OCI-LY1 (cell line): ENCODE results near the gene SLC11A1.

Source experiments
- H2AFZ ChIP-seq: fragments of 200-600 bp; sonication (generic), shearing (Covaris generic); 2 replicates; pipeline ENCODE4 v1.6.0; 2014; ENCODE audit warnings: antibody characterized with exemption, mild to moderate bottlenecking, low read length
- H3F3A ChIP-seq: fragments of 200-600 bp; sonication (generic), shearing (Covaris generic); 2 replicates; pipeline ENCODE4 v1.6.0; 2014; ENCODE audit warnings: mild to moderate bottlenecking, antibody characterized with exemption, low read length, moderate library complexity; ENCODE audit not compliant: insufficient read depth
- H3K27ac ChIP-seq: fragments of 200-600 bp; sonication (generic); 2 replicates; pipeline ENCODE4 v1.5.1; 2014; ENCODE audit warnings: low read length, mixed run types, mild to moderate bottlenecking, low read depth; ENCODE audit not compliant: poor library complexity, severe bottlenecking
- H3K27me3 ChIP-seq: fragments of 200-600 bp; sonication (generic); 2 replicates; pipeline ENCODE4 v1.6.0; 2014; ENCODE audit warnings: antibody characterized with exemption, mild to moderate bottlenecking, low read length, moderate library complexity; ENCODE audit not compliant: insufficient read depth
- H3K36me3 ChIP-seq: fragments of 200-600 bp; sonication (generic); 2 replicates; pipeline ENCODE4 v1.6.1; 2014; ENCODE audit warnings: mild to moderate bottlenecking, antibody characterized with exemption, low read length, moderate library complexity, mixed read lengths; ENCODE audit not compliant: insufficient read depth
- H3K4me1 ChIP-seq: fragments of 200-600 bp; sonication (generic); 2 replicates; pipeline ENCODE4 v1.5.1; 2014; ENCODE audit warnings: mild to moderate bottlenecking, low read length, moderate library complexity; ENCODE audit not compliant: insufficient read depth, severe bottlenecking
- H3K4me2 ChIP-seq: fragments of 200-600 bp; sonication (generic), shearing (Covaris generic); 2 replicates; pipeline ENCODE4 v1.6.1; 2014; ENCODE audit warnings: low read length
- H3K4me3 ChIP-seq: fragments of 200-600 bp; sonication (generic); 2 replicates; pipeline ENCODE4 v1.5.1; 2014; ENCODE audit warnings: low read length, low read depth, mild to moderate bottlenecking, mixed read lengths; ENCODE audit not compliant: poor library complexity, severe bottlenecking
- H3K79me2 ChIP-seq: fragments of 200-600 bp; shearing (Covaris generic); 2 replicates; pipeline ENCODE4 v1.6.1; 2016; ENCODE audit warnings: mixed run types, low read length, mixed read lengths; ENCODE audit not compliant: insufficient read depth
- H3K9ac ChIP-seq: fragments of 200-600 bp; sonication (generic), shearing (Covaris generic); 2 replicates; pipeline ENCODE4 v1.6.1; 2014; ENCODE audit warnings: mild to moderate bottlenecking, low read length, mixed read lengths
- H3K9me2 ChIP-seq: fragments of 200-600 bp; sonication (generic), shearing (Covaris generic); 2 replicates; pipeline ENCODE4 v1.6.1; 2014; ENCODE audit warnings: low read depth, mild to moderate bottlenecking, low read length, mixed read lengths
- H3K9me3 ChIP-seq: fragments of 200-600 bp; shearing (Covaris generic); 2 replicates; pipeline ENCODE4 v1.6.1; 2014; ENCODE audit warnings: low read length, mixed read lengths
- H4K20me1 ChIP-seq: fragments of 200-600 bp; sonication (generic), shearing (Covaris generic); 2 replicates; pipeline ENCODE4 v1.6.0; 2016; ENCODE audit warnings: mild to moderate bottlenecking, low read length; ENCODE audit not compliant: insufficient read depth
- EZH2 ChIP-seq: fragments of 200-600 bp; sonication (generic), shearing (Covaris generic); IDR thresholded peaks from 2 replicates; pipeline ENCODE4 v1.8.0; 2017; ENCODE audit warnings: borderline replicate concordance, mixed run types, mild to moderate bottlenecking, antibody characterized with exemption, low read length, moderate library complexity, mixed read lengths
- TF ChIP-seq, protein P1 (sequence below): fragments of 200-600 bp; sonication (generic), shearing (Covaris generic); IDR thresholded peaks from 2 replicates; pipeline ENCODE4 v1.5.1; 2017; ENCODE audit warnings: mild to moderate bottlenecking, antibody characterized with exemption, low read length, moderate library complexity, mixed read lengths

SLC11A1 gene, protein sequence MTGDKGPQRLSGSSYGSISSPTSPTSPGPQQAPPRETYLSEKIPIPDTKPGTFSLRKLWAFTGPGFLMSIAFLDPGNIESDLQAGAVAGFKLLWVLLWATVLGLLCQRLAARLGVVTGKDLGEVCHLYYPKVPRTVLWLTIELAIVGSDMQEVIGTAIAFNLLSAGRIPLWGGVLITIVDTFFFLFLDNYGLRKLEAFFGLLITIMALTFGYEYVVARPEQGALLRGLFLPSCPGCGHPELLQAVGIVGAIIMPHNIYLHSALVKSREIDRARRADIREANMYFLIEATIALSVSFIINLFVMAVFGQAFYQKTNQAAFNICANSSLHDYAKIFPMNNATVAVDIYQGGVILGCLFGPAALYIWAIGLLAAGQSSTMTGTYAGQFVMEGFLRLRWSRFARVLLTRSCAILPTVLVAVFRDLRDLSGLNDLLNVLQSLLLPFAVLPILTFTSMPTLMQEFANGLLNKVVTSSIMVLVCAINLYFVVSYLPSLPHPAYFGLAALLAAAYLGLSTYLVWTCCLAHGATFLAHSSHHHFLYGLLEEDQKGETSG

DNA sequence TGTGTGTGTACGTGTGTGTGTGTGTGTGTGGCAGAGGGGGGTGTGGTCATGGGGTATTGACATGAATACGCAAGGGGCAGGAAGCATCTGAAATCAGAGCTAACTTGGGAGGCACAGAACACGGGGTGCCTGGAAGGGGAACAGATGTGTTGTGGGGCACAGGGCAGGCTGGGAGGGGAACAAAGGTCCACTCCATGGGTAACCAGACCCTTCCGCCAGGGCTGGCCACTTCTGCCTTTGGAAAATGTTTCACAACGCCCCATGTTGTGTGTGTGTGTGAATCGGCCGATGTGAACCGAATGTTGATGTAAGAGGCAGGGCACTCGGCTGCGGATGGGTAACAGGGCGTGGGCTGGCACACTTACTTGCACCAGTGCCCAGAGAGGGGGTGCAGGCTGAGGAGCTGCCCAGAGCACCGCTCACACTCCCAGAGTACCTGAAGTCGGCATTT lies at the start of gene SLC11A1:
SLC11A1 (plus strand) TSS at position 358 of the 451 bp plus-strand sequence. CDS start 96 bp downstream, outside the sequence.
- Histone ChIP-seq H3K27me3 (peaks cover 13% of the 10 kb centered on the region), H3K4me1 (no peaks in the 10 kb centered on the region), H3K4me3 (no peak within 1 kb of the TSS), H3K9me3 (no peaks in the 10 kb centered on the region), H3F3A (no peaks in the 10 kb centered on the region), H3K4me2 (no peak within 1 kb of the TSS; the same call in 1 of the 2 replicates), H4K20me1 (no peaks in the 10 kb centered on the region), H3K9me2 (no peaks in the 10 kb centered on the region), H3K79me2 (no peaks in the 10 kb centered on the region), H3K27ac (no peak within 1 kb of the TSS), H3K36me3 (no peaks in the 10 kb centered on the region), H3K9ac (no peak within 1 kb of the TSS), H2AFZ (no peak within 1 kb of the TSS)
- TF ChIP-seq, protein P1, sequence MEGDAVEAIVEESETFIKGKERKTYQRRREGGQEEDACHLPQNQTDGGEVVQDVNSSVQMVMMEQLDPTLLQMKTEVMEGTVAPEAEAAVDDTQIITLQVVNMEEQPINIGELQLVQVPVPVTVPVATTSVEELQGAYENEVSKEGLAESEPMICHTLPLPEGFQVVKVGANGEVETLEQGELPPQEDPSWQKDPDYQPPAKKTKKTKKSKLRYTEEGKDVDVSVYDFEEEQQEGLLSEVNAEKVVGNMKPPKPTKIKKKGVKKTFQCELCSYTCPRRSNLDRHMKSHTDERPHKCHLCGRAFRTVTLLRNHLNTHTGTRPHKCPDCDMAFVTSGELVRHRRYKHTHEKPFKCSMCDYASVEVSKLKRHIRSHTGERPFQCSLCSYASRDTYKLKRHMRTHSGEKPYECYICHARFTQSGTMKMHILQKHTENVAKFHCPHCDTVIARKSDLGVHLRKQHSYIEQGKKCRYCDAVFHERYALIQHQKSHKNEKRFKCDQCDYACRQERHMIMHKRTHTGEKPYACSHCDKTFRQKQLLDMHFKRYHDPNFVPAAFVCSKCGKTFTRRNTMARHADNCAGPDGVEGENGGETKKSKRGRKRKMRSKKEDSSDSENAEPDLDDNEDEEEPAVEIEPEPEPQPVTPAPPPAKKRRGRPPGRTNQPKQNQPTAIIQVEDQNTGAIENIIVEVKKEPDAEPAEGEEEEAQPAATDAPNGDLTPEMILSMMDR = no peak

DNA sequence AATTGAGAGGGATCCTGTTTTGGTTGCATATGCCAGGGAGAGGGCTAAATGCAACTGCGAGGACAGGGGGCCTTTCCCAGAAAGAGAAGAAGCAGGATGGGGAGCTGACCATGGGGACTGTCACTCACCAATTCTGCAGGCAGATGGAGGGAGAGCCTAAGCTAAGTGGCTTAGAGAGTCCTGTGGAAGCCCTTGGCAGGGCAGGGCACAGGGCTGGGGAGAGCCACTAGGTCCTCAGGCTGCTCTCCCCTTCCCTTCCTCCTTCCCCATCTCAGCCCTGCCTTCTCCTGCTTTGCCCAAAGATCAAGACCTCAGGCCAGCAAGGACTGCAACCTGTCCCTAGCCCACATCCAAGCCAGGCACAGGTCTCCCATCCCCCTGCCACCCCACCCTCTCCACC lies 49.8 kb upstream of the SLC11A1 start:
- H3K79me2 ChIP-seq = no peaks in the 10 kb centered on the region
- no peaks in the 10 kb centered on the region for H3K4me1 ChIP-seq
- no peaks in the 10 kb centered on the region; the same call in 1 of the 2 replicates for H3K36me3 ChIP-seq
- no peak overlapping the region for H2AFZ ChIP-seq
- TF ChIP-seq EZH2 = no peak
- TF ChIP-seq, protein P1 = no peak
- H3K4me3 ChIP-seq = no peak overlapping the region
- no peak overlapping the region for H3K27ac ChIP-seq
- H3F3A ChIP-seq = no peaks in the 10 kb centered on the region
- peaks cover 12% of the 10 kb centered on the region for H3K27me3 ChIP-seq
- no peak overlapping the region for H3K9ac ChIP-seq
- H3K9me3 ChIP-seq = peaks cover 5% of the 10 kb centered on the region; the same call in 1 of the 2 replicates
- no peaks in the 10 kb centered on the region for H3K9me2 ChIP-seq
- H4K20me1 ChIP-seq = no peaks in the 10 kb centered on the region
- no peak overlapping the region for H3K4me2 ChIP-seq

DNA sequence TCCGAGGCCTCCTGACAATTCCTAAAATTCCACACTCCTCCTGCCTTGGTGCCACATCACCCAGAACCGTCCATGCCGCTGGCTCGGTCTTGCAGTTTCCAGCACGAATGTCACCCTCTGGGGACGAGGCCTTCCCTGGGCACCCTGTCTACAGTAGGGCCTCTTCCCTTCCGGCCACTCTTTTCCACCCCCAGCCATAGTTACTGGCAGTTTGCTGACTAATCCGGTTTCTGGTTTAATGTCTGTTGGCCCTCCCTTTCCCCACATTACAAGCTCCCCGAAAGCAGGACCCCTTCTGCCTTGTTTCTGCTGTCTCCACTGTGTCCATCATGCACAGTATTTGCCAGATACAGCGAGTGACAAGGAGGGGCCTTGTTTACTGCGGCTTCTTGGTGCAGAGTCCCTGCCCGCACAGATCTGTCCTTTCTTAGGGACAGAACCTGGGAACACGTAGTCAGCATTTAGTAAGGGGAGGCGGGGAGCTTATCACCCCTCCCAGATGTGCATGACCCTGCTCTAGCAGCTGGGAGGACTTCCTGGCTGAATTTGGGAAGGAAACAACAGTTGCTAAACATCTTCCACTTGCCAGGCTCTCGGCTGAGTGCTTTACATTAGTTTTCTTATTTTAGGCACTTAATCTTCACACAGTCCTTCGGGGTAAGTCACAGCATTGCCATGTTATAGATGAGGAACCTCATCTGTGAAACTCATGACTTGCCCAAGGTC lies 49.0 kb upstream of the SLC11A1 start:
- H3K27ac ChIP-seq = no peak overlapping the region
- H2AFZ ChIP-seq = no peak overlapping the region
- H3K4me3 ChIP-seq = no peak overlapping the region

More for the DNA sequence above, 49.0 kb upstream of the SLC11A1 start:
- H3K4me2 ChIP-seq = no peak overlapping the region
- H3K36me3 ChIP-seq = no peaks in the 10 kb centered on the region; the same call in 1 of the 2 replicates
- peaks cover 5% of the 10 kb centered on the region; the same call in 1 of the 2 replicates for H3K9me3 ChIP-seq
- peaks cover 14% of the 10 kb centered on the region for H3K27me3 ChIP-seq
- H3K9me2 ChIP-seq = no peaks in the 10 kb centered on the region
- H3K79me2 ChIP-seq = no peaks in the 10 kb centered on the region
- H3F3A ChIP-seq = no peaks in the 10 kb centered on the region
- TF ChIP-seq, protein P1 = no peak
- no peak for TF ChIP-seq EZH2
- no peaks in the 10 kb centered on the region for H3K4me1 ChIP-seq
- no peaks in the 10 kb centered on the region for H4K20me1 ChIP-seq
- no peak overlapping the region for H3K9ac ChIP-seq
